Neural cell (in vitro differentiated cells): ENCODE results near the gene PACC1.

ENCODE experiments used
- CTCF ChIP-seq: fragments of 450-650 bp; IDR thresholded peaks from 2 replicates; pipeline ENCODE4 v1.5.1; 2014; ENCODE audit warnings: antibody characterized with exemption, mild to moderate bottlenecking, moderate library complexity; ENCODE audit not compliant: poor library complexity, severe bottlenecking
- EP300 ChIP-seq: fragments of 450-650 bp; conservative IDR thresholded peaks from 2 replicates; pipeline ENCODE4 v1.6.1; 2014; ENCODE audit warnings: antibody characterized with exemption, mild to moderate bottlenecking, moderate library complexity; ENCODE audit not compliant: poor library complexity, severe bottlenecking

- TF ChIP-seq CTCF (no peak), EP300 (no peak)
Observed at GRCh38 chr1:212326541-212326940, 88.1 kb downstream of the PACC1 start.
